HEK293T (cell line): ENCODE data around the gene TCF7L2.

ENCODE experiments used
- ARNT ChIP-seq: fragments of 450-650 bp; IDR thresholded peaks from 2 replicates; pipeline ENCODE4 v1.6.1; 2017; ENCODE audit warnings: mild to moderate bottlenecking
- FOXA1 ChIP-seq: fragments of 450-650 bp; IDR thresholded peaks from 2 replicates; pipeline ENCODE4 v1.6.1; 2016; ENCODE audit warnings: mild to moderate bottlenecking
- FOXM1 ChIP-seq: fragments of 450-650 bp; IDR thresholded peaks from 2 replicates; pipeline ENCODE4 v1.6.1; 2017; ENCODE audit warnings: mild to moderate bottlenecking, borderline replicate concordance
- LEF1 ChIP-seq: fragments of 450-650 bp; IDR thresholded peaks from 2 replicates; pipeline ENCODE4 v1.6.1; 2017; ENCODE audit warnings: mild to moderate bottlenecking, borderline replicate concordance
- NFRKB ChIP-seq: fragments of 450-650 bp; IDR thresholded peaks from 2 replicates; pipeline ENCODE4 v1.6.1; 2016; ENCODE audit warnings: mild to moderate bottlenecking, moderate library complexity
- SP1 ChIP-seq: fragments of 450-650 bp; IDR thresholded peaks from 2 replicates; pipeline ENCODE4 v1.6.1; 2017

DNA sequence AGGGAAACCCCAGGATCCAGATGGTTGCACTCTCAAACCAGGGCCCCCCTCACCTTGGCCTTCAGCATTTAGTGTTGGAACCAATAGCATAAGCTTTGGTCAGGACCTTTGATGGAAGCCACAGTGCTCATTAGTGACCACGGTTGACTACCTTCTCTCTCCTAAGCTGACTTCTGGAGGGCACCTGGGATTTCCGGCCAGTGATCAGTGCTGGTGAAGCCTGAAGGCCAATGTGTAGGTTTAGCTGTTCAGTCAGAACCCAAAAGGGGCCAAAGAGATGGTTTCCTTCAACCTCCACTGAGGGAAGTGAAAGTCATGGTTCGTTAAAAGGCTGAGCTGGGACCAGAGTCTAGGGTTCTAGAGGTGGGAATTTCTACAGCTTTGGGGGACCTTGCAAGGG is 46.4 kb downstream of the TCF7L2 start:
- TF ChIP-seq NFRKB: no peak
- TF ChIP-seq ARNT: no peak
- no peak for TF ChIP-seq LEF1
- TF ChIP-seq FOXM1: no peak
- no peak for TF ChIP-seq SP1
- TF ChIP-seq FOXA1: no peak
